Esophagus muscularis mucosa (tissue), 4 donors: Measurements from ENCODE around the gene ATXN10.

Experiments used
- EP300 ChIP-seq: sonication (generic); formaldehyde crosslinking; IDR thresholded peaks from one replicate; pipeline ENCODE4 v1.6.1; 2017; ENCODE audit warnings: antibody characterized with exemption
- POLR2A ChIP-seq: fragments of 450-650 bp; IDR thresholded peaks from one replicate; pipeline ENCODE4 v1.6.1; 2017; ENCODE audit warnings: antibody characterized with exemption, moderate library complexity, mild to moderate bottlenecking, low read depth
- POLR2AphosphoS5 ChIP-seq, 2 donors: sonication (generic); formaldehyde crosslinking; IDR thresholded peaks; one replicate each; pipeline ENCODE4 v1.6.1; 2017; ENCODE audit warnings: antibody characterized with exemption in 2 of 2
- TF ChIP-seq, protein P1 (sequence below), 3 experiments: fragments of 200-600 bp in 2 of 3; fragments of 450-650 bp in 1 of 3; sonication (generic) in 2 of 3; IDR thresholded peaks; one replicate each; pipeline ENCODE4 v1.5.1; 2017 to 2019; ENCODE audit warnings: antibody characterized with exemption in 3 of 3, mild to moderate bottlenecking in 2 of 3, moderate library complexity in 1 of 3

GRCh38 chr22:45677063-45677462 is 5.4 kb downstream of the ATXN10 start:
- TF ChIP-seq, protein P1, sequence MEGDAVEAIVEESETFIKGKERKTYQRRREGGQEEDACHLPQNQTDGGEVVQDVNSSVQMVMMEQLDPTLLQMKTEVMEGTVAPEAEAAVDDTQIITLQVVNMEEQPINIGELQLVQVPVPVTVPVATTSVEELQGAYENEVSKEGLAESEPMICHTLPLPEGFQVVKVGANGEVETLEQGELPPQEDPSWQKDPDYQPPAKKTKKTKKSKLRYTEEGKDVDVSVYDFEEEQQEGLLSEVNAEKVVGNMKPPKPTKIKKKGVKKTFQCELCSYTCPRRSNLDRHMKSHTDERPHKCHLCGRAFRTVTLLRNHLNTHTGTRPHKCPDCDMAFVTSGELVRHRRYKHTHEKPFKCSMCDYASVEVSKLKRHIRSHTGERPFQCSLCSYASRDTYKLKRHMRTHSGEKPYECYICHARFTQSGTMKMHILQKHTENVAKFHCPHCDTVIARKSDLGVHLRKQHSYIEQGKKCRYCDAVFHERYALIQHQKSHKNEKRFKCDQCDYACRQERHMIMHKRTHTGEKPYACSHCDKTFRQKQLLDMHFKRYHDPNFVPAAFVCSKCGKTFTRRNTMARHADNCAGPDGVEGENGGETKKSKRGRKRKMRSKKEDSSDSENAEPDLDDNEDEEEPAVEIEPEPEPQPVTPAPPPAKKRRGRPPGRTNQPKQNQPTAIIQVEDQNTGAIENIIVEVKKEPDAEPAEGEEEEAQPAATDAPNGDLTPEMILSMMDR (IDR thresholded peaks at IDR 0.05), result no peak
- TF ChIP-seq POLR2A (no peak), POLR2AphosphoS5 (IDR thresholded peaks at IDR 0.05) (no peak), EP300 (no peak)
